GM21423 (cell line): ENCODE results near the gene ATP13A4.
"Not testable (repeated sequence)": the region's sequence is repeated elsewhere in the genome, so short reads cannot be mapped to it uniquely, and the experiment has no call there.

Source experiments
- ATAC-seq: cut with Tn5 transposase; IDR thresholded peaks from one replicate; pipeline ENCODE4 v1.9.1; 2021; ENCODE audit warnings: mild to moderate bottlenecking, moderate library complexity; ENCODE audit not compliant: unreplicated experiment

Gene ATP13A4

GRCh38 chr3:193559100-193559499 is 4.4 kb upstream of the ATP13A4 start:
- no peak for ATAC-seq

- ATAC-seq, result no peak
These were observed 2.1 kb upstream of the ATP13A4 start for GRCh38 chr3:193556841-193557240.

GRCh38 chr3:193553586-193553985 is 1.1 kb downstream of the ATP13A4 start:
- ATAC-seq, result no peak

- no peak for ATAC-seq
These were observed 1.8 kb downstream of the ATP13A4 start for GRCh38 chr3:193552923-193553322.

GRCh38 chr3:193548406-193548805 is 6.3 kb downstream of the ATP13A4 start:
- no peak for ATAC-seq

GRCh38 chr3:193546129-193546528 is 8.6 kb downstream of the ATP13A4 start:
- no peak for ATAC-seq

- no peak for ATAC-seq
These were observed 9.4 kb downstream of the ATP13A4 start for GRCh38 chr3:193545304-193545703.

GRCh38 chr3:193544289-193544688 is 10.4 kb downstream of the ATP13A4 start:
- no peak for ATAC-seq

- no peak for ATAC-seq
These were observed 24.2 kb downstream of the ATP13A4 start for GRCh38 chr3:193530231-193531165.

- not testable (repeated sequence) for ATAC-seq
These were observed 28.6 kb downstream of the ATP13A4 start for GRCh38 chr3:193526085-193526484.

- ATAC-seq, result no peak
These were observed 32.2 kb downstream of the ATP13A4 start for GRCh38 chr3:193522473-193522872.

GRCh38 chr3:193520738-193521137 is 34.0 kb downstream of the ATP13A4 start:
- ATAC-seq, result no peak

GRCh38 chr3:193515966-193516365 is 38.7 kb downstream of the ATP13A4 start:
- no peak for ATAC-seq

GRCh38 chr3:193510154-193510553 is 44.5 kb downstream of the ATP13A4 start:
- no peak for ATAC-seq

GRCh38 chr3:193509103-193509965 is 45.4 kb downstream of the ATP13A4 start:
- ATAC-seq, result no peak

- no peak for ATAC-seq
These were observed 46.6 kb downstream of the ATP13A4 start for GRCh38 chr3:193508108-193508507.

GRCh38 chr3:193507566-193507965 is 47.1 kb downstream of the ATP13A4 start:
- ATAC-seq, result no peak

GRCh38 chr3:193506921-193507320 is 47.8 kb downstream of the ATP13A4 start:
- ATAC-seq, result no peak

GRCh38 chr3:193502871-193503270 is 51.8 kb downstream of the ATP13A4 start:
- no peak for ATAC-seq

GRCh38 chr3:193499801-193500485 is 54.8 kb downstream of the ATP13A4 start:
- no peak for ATAC-seq

GRCh38 chr3:193499136-193499770 is 55.4 kb downstream of the ATP13A4 start:
- no peak for ATAC-seq
